Endothelial cell of umbilical vein (primary cell): ENCODE results near the gene RGS6. TPM values are rescaled to one million over a fixed set of nuclear protein-coding genes. Genes with fewer than 3 reads are reported as not detected.

Experiments used
- BruUV-seq: library from RNA; stranded (reverse); fragments of 400-500 nt; replicated peaks from 2 replicates; lab custom pipeline; 2021; lab: Mats Ljungman, UMichigan
- CTCF ChIA-PET: fragments of 300-600, 350-600 bp; sonication (Branson Sonifier 250); formaldehyde crosslinking; loops from one replicate; lab custom pipeline; 2021; ENCODE audit warnings: antibody characterized with exemption, inconsistent platforms; lab: Charles Lee
- POLR2A ChIA-PET: fragments of 300-600, 350-600 bp; sonication (Branson Sonifier 250); formaldehyde crosslinking; loops from one replicate; lab custom pipeline; 2021; ENCODE audit warnings: antibody characterized with exemption, inconsistent platforms; lab: Charles Lee
- DNase-seq: peaks from one replicate; pipeline ENCODE4 v3.0.0-alpha.2; 2011; ENCODE audit warnings: low read depth, low spot score
- FAIRE-seq: peaks from 2 replicates; lab custom pipeline; 2011; peaks lifted over from hg19 to GRCh38; lab: Jason Lieb, UNC
- H2AFZ ChIP-seq: 2 replicates; pipeline ENCODE4 v1.6.0; 2012; ENCODE audit warnings: low read depth, low read length, control low read depth, inconsistent platforms
- H3K27ac ChIP-seq: 2 replicates; pipeline ENCODE4 v1.5.1; 2011; ENCODE audit warnings: low read depth, mild to moderate bottlenecking, control low read depth, low read length, moderate library complexity; ENCODE audit not compliant: insufficient read depth
- H3K27me3 ChIP-seq, 2 experiments: 2 replicates each; pipeline versions ENCODE4 v1.6.0 to v1.6.1; 2011; ENCODE audit warnings: low read length in 2 of 2, mixed read lengths in 1 of 2; ENCODE audit not compliant: control insufficient read depth in 2 of 2, insufficient read depth in 2 of 2
- H3K36me3 ChIP-seq, 2 experiments: 2 replicates in 1 of 2; 3 replicates in 1 of 2; pipeline ENCODE4 v1.5.1; 2011; ENCODE audit warnings: low read length in 2 of 2, mild to moderate bottlenecking in 1 of 2, moderate library complexity in 1 of 2; ENCODE audit not compliant: control insufficient read depth in 2 of 2, insufficient read depth in 2 of 2; ENCODE audit errors: extremely low read depth in 1 of 2
- H3K4me1 ChIP-seq: 3 replicates; pipeline ENCODE4 v1.5.1; 2011; ENCODE audit warnings: mild to moderate bottlenecking, low read length; ENCODE audit not compliant: control insufficient read depth, insufficient read depth; ENCODE audit errors: extremely low read depth
- H3K4me2 ChIP-seq: 2 replicates; pipeline ENCODE4 v1.6.1; 2011; ENCODE audit warnings: low read length, control low read depth, mixed read lengths; ENCODE audit not compliant: insufficient read depth
- H3K4me3 ChIP-seq, 3 experiments: fragments of 200-600 bp in 1 of 3; sonication (generic), shearing (Covaris generic) in 1 of 3; replicated peaks in 1 of 3; 2 replicates each; pipeline ENCODE4 v1.5.1; 2011 to 2016; ENCODE audit warnings: control low read depth in 3 of 3, low read length in 3 of 3, mild to moderate bottlenecking in 2 of 3, inconsistent platforms in 1 of 3, low read depth in 1 of 3, moderate library complexity in 1 of 3; ENCODE audit not compliant: insufficient read depth in 1 of 3
- H3K79me2 ChIP-seq: 2 replicates; pipeline ENCODE4 v1.6.0; 2012; ENCODE audit warnings: low read length, inconsistent platforms; ENCODE audit not compliant: control insufficient read depth, insufficient read depth
- H3K9ac ChIP-seq: replicated peaks from 2 replicates; pipeline ENCODE3; 2011; ENCODE audit warnings: low read length, control low read depth; ENCODE audit not compliant: insufficient read depth; ENCODE audit errors: extremely low read depth
- H3K9me1 ChIP-seq: replicated peaks from 3 replicates; pipeline ENCODE4 v1.6.0; 2011; ENCODE audit warnings: mild to moderate bottlenecking, low read length; ENCODE audit not compliant: control insufficient read depth, insufficient read depth; ENCODE audit errors: extremely low read depth
- H3K9me3 ChIP-seq: replicated peaks from 2 replicates; pipeline ENCODE4 v1.5.1; 2012; ENCODE audit warnings: low read length, inconsistent platforms; ENCODE audit not compliant: control insufficient read depth, insufficient read depth
- H4K20me1 ChIP-seq: replicated peaks from 2 replicates; pipeline ENCODE3; 2011; ENCODE audit warnings: mild to moderate bottlenecking, low read length; ENCODE audit not compliant: control insufficient read depth, insufficient read depth; ENCODE audit errors: extremely low read depth
- EZH2 ChIP-seq: IDR thresholded peaks from 2 replicates; pipeline ENCODE4 v1.6.1; 2012; ENCODE audit warnings: borderline replicate concordance, low read depth, mild to moderate bottlenecking, moderate library complexity, low read length, inconsistent platforms; ENCODE audit not compliant: severe bottlenecking
- FOS ChIP-seq: IDR thresholded peaks from 2 replicates; pipeline ENCODE4 v1.6.1; 2011; ENCODE audit warnings: mild to moderate bottlenecking, low read length, moderate library complexity, borderline replicate concordance; ENCODE audit not compliant: insufficient read depth
- GATA2 ChIP-seq: IDR thresholded peaks from 2 replicates; pipeline ENCODE4 v1.7.0; 2011; ENCODE audit warnings: low read depth, mild to moderate bottlenecking, moderate library complexity, mixed read lengths, low read length; ENCODE audit not compliant: insufficient read length, insufficient read depth
- JUN ChIP-seq: IDR thresholded peaks from 2 replicates; pipeline ENCODE4 v1.6.1; 2011; ENCODE audit warnings: borderline replicate concordance, low read depth; ENCODE audit not compliant: insufficient read length, insufficient read depth
- MYC ChIP-seq: IDR thresholded peaks from one replicate; pipeline ENCODE4 v1.6.1; 2011; ENCODE audit warnings: mild to moderate bottlenecking, low read depth, low read length
- POLR2AphosphoS5 ChIP-seq: IDR thresholded peaks from 2 replicates; pipeline ENCODE4 v1.6.1; 2012; ENCODE audit warnings: low read depth, mild to moderate bottlenecking, control low read depth, low read length, moderate library complexity; ENCODE audit not compliant: insufficient read depth
- dilution Hi-C: fragments of 300-500 bp; cut with MboI; formaldehyde crosslinking; loops from one replicate; pipeline ENCODE4 v1.15.0; 2019; ENCODE audit warnings: low sequenced_read_pairs; ENCODE audit not compliant: extremely low pct_ligation_motif_present
- intact Hi-C: fragments of 100-400 bp; cut with micrococcal nuclease; formaldehyde crosslinking; loops from one replicate; pipeline ENCODE4 v1.10.0; 2022
- polyA plus RNA-seq, 4 experiments: library from polyadenylated mRNA; depleted of rRNA in 3 of 4; stranded (reverse) in 3 of 4; unstranded in 1 of 4; fragments of >200 nt; gene quantifications; 2 replicates each; pipeline versions ENCODE4 v1.2.1 to v1.2.3, GENCODE V29; 2011 to 2012; ENCODE audit warnings: missing spikeins in 1 of 4
- total RNA-seq: library from RNA; stranded (reverse); gene quantifications from 2 replicates; pipeline ENCODE4 v1.2.3, GENCODE V29; 2021
- TF ChIP-seq, protein P1 (sequence below): IDR thresholded peaks from 2 replicates; pipeline ENCODE4 v1.6.1; 2011; ENCODE audit not compliant: insufficient read depth, insufficient read length

The RGS6 gene
- total and polyA plus RNA-seq, 2 donors (not counting 3 experiments of a cell fraction or from before 2014, with no cell fraction given): not detected

GRCh38 chr14:72275242-72275641, 343.0 kb downstream of the RGS6 start:
- H3K9ac ChIP-seq: no peak overlapping the region
- H3K27me3 ChIP-seq: no peaks in the 10 kb centered on the region
- no peaks in the 10 kb centered on the region for H3K9me3 ChIP-seq
- BruUV-seq: no TSS peak
- H3K4me3 ChIP-seq: no peak overlapping the region
- H3K27ac ChIP-seq: no peak overlapping the region
- H3K79me2 ChIP-seq: no peaks in the 10 kb centered on the region
- no peaks in the 10 kb centered on the region for H3K36me3 ChIP-seq
- H3K4me2 ChIP-seq: no peak overlapping the region
- H4K20me1 ChIP-seq: no peaks in the 10 kb centered on the region
- ChIA-PET POLR2A (no interaction called here), CTCF (no interaction called here)
- H3K4me1 ChIP-seq: no peaks in the 10 kb centered on the region
- TF ChIP-seq FOS (no peak), GATA2 (no peak)
- TF ChIP-seq, protein P1, sequence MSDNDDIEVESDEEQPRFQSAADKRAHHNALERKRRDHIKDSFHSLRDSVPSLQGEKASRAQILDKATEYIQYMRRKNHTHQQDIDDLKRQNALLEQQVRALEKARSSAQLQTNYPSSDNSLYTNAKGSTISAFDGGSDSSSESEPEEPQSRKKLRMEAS: no peak
- FAIRE-seq (no peak), DNase-seq (no peak)
- H3K9me1 ChIP-seq: no peaks in the 10 kb centered on the region
- dilution Hi-C loops (no loop called here), intact Hi-C loops (no loop called here)
- no peak overlapping the region for H2AFZ ChIP-seq

GRCh38 chr14:72278316-72278715, 346.1 kb downstream of the RGS6 start:
- dilution Hi-C loops: no loop called here
- H4K20me1 ChIP-seq: no peaks in the 10 kb centered on the region
- H3K4me2 ChIP-seq: no peak overlapping the region
- POLR2A ChIA-PET: no interaction called here
- no peak overlapping the region for H2AFZ ChIP-seq
- H3K36me3 ChIP-seq: no peaks in the 10 kb centered on the region
- no peak overlapping the region for H3K4me3 ChIP-seq
- no peaks in the 10 kb centered on the region for H3K79me2 ChIP-seq
- no peaks in the 10 kb centered on the region for H3K4me1 ChIP-seq
- H3K27me3 ChIP-seq: no peaks in the 10 kb centered on the region
- TF ChIP-seq GATA2 (no peak), MYC (no peak), POLR2AphosphoS5 (no peak), JUN (no peak), EZH2 (no peak), FOS (no peak)
- intact Hi-C loops: no loop called here
- no peaks in the 10 kb centered on the region for H3K9me3 ChIP-seq
- H3K9me1 ChIP-seq: no peaks in the 10 kb centered on the region
- no TSS peak for BruUV-seq
- FAIRE-seq: no peak
- CTCF ChIA-PET: no interaction called here
- H3K9ac ChIP-seq: no peak overlapping the region
- no peak overlapping the region for H3K27ac ChIP-seq
- DNase-seq: no peak
